Measurements from ENCODE around the gene ATP5MG.

Gene ATP5MG

GRCh38 chr11:118442908-118443589 lies 41.6 kb downstream of the ATP5MG start:
- no peak for DNase-seq (ENCODE audit: low read depth)

- no peak for DNase-seq (ENCODE audit: low read depth)
Observed at GRCh38 chr11:118443590-118444218, 42.3 kb downstream of the ATP5MG start.

GRCh38 chr11:118447423-118447822 lies 46.0 kb downstream of the ATP5MG start:
- no peak for DNase-seq (ENCODE audit: low read depth)

- DNase-seq (ENCODE audit: low read depth) = peak; percentile 66
Observed at GRCh38 chr11:118448294-118448693, 46.9 kb downstream of the ATP5MG start.

GRCh38 chr11:118449316-118449918 lies 48.0 kb downstream of the ATP5MG start:
- DNase-seq (ENCODE audit: low read depth) = no peak

- no peak for DNase-seq (ENCODE audit: low read depth)
Observed at GRCh38 chr11:118450451-118450850, 49.0 kb downstream of the ATP5MG start.
